ENCODE data around the gene TMEM233.
"Not testable (repeated sequence)": the region's sequence is repeated elsewhere in the genome, so short reads cannot be mapped to it uniquely, and the experiment has no call there.

Gene TMEM233

DNA sequence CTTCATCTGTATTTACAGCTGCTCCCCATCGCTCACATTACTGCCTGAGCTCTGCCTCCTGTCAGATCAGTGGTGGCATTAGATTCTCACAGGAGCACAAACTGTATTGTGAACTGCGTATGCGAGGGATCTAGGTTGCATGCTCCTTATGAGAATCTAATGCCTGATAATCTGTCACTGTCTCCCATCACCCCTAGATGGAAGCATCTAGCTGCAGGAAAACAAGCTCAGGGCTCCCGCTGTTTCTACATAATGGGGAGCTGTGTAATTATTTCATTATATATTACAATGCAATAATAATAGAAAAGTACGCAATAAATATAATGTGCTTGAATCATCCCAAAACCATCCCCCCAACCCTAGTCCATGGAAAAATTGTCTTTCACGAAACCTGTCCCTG, 64.6 kb downstream of the TMEM233 start:
- DNase-seq (ENCODE audit: low read depth): not testable (repeated sequence)

DNA sequence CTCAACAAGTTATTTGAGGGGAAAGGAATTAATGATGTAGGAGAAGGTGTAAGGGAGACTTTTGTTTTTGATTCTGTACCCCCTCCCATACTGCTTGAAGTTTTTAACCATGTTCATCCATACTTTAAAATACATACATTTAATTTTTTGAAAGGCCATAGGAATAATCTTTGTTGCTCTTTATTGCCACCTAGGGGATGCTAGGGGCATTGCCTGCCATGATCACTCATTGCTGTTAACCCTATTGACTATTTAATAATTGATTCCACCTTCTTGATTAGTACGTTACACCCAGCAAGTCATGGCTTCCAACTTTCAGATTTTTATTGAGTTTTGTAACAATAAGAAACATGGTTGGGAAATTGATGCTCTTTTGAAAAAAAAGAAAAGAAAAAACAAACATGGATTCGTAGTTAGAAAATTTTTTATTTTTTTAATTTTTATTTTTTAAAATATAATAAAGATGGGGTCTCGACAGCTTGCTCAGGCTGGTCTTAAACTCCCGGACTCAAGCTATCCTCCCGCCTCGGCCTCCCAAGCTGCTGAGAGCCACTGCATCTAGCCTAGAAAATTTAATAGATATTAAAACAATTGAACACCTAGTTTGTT, 65.8 kb downstream of the TMEM233 start:
- DNase-seq (ENCODE audit: low read depth): no peak

DNA sequence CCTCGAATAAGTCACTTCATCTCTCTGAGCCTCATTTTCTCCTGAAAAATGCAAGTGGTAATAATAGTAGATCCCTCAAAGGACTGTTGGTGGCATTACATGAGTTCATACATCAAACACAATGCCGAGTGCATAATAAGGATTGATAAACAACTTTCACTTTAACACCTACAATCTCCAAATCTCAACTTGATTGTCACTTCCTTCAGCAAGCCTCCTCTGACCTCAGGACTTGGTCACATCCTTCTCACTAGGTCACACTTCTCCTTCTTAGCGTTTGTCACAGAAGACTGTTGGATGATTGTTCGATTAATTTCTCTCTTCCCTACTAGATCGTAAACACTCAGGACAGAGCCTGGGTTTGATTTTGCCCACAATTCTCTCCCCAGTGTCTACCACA, 66.5 kb downstream of the TMEM233 start:
- no peak for DNase-seq (ENCODE audit: low read depth)

DNA sequence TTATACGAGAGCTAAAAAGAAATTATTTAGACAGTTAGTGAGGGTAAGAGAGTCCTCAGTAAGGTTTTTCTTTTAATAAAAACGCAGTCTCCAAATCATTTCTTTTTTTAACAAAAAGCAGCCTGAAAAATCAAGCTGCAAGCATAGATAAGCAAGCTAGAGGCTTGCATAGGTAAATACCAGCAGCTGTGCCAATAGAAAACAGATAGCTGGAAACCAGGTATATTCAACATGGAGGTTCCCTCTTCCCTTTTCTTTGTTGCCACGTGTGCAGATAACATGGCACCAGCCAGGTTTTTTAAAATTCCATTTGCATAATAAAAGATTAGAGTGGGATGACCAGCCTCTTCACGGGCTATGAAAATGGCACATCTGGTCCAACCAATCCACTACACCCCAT, 68.3 kb downstream of the TMEM233 start:
- DNase-seq (ENCODE audit: low read depth): no peak

DNA sequence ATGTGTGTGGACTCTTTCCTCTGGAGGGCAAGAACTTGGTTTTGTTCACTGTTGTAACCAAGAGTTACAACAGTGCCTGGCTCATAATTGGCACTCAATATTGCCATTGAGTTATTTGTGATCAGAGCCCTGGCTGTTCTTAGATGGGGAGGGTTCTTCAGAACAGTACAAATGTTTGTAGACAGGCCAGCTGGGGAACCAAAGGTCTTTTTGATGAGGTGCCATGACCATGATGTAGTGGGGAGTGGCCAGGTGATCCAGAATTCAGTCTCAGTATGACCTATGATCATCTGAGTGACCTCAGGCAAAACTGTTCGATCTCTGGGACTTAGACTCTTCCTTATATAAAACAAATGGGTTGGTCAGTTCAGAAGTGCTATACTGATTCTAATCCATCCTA, 71.1 kb downstream of the TMEM233 start:
- DNase-seq (ENCODE audit: low read depth): no peak

DNA sequence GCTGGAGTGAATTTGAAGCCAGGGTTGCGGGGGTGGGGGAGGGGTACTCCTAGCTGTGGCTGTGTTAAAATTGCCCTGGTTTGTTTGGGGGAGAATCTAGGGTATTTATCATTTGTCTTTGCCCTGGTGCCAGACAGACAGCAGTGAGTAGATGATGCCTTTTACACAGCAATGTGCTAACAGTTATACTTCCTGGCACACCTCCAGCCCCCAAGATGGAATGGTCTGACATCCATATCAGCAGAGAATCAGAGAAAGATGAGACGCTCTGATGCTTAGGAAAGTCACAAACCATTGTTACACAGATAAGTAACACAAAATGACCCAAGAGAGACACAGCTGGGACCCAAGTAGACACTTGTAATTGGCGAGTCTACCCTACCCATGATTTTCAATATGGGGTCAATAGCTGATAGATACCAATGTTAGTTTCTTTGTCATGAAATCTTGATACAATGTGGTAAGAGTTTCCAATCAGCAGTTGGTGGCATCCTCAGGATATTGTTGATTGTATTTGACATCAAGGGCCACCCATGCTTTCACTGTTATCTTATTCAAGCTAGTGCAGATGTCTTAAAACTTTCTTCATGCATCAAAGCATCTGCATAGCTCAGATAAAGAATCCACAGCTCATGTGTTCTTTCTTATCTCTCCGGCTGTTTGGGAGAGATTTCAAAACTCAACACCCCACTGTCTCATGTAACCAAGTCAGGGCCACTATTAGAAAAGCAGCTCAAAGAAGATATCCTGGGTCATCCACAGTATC, 71.8 kb downstream of the TMEM233 start:
- DNase-seq (ENCODE audit: low read depth): peak; percentile 93

- DNase-seq (ENCODE audit: low read depth): no peak
Observed at GRCh38 chr12:119666226-119666795, 72.7 kb downstream of the TMEM233 start.

- DNase-seq (ENCODE audit: low read depth): no peak
Observed at GRCh38 chr12:119666900-119667576, 73.5 kb downstream of the TMEM233 start.

DNA sequence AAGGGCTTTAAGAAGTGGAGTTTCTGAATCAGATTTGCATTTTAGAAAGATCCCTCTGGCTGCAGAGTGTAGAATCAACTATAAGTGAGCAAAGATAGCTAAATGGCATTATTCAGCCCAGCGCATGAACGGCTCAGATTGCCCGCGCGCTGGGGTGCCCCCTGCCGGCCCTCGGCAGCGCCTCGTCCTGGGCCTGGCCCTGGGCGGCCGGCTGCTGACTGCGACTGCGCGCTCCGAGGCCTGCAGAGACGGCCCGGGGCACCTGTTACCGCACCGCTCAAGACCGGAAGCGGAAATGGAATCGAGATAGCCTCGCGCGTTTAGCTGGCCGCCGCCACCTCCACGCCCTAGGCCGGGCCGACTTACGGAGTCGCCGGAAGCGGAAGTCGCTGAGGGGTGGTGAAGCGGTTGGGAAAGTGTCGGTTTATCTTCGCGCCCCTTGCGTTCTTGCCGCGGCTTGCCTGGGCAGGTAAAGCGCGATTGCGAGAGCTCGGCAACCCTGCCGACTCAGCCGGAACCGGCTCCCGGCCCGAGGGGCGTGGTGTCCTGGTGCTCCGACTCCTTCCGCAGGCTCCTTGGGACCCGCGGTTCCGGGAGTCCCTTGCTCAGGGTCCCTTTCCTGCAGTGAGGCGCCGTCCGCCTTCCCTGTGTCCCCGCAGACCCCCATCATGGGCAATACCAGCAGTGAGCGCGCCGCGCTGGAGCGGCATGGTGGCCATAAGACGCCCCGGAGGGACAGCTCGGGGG, 74.2 kb downstream of the TMEM233 start, which contains the start of gene PRKAB1:
Gene PRKAB1, plus strand, starts transcription at position 557 of the 747 bp plus-strand sequence. Its CDS starts 112 bp downstream, at position 669.
- DNase-seq (ENCODE audit: low read depth): peak; percentile 98

DNA sequence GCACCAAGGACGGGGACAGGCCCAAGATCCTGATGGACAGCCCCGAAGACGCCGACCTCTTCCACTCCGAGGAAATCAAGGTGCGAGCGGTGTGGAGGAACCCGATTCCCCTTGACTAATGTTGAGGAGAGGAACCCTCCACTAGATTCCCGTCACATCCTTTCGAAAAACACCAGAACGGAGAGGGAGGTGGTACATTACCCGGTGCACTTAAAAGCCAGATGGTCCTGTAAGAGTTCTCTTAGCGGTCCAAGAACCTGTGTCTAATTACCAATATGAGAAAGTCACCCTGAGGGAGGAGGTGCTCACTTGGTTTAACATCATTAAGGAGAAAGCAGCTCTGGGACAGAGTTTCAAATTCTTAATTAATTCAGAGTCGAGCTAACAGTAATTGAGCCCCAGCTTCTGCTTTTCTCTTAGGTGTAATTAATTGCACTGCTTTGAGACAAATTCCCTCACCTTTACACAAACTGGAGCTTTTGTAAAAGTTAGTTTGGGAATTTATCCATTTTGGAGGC, 74.8 kb downstream of the TMEM233 start:
- DNase-seq (ENCODE audit: low read depth): no peak

GRCh38 chr12:119669744-119670472, 76.3 kb downstream of the TMEM233 start:
- DNase-seq (ENCODE audit: low read depth): no peak

- DNase-seq (ENCODE audit: low read depth): no peak
Observed at GRCh38 chr12:119671070-119671469, 77.5 kb downstream of the TMEM233 start.

DNA sequence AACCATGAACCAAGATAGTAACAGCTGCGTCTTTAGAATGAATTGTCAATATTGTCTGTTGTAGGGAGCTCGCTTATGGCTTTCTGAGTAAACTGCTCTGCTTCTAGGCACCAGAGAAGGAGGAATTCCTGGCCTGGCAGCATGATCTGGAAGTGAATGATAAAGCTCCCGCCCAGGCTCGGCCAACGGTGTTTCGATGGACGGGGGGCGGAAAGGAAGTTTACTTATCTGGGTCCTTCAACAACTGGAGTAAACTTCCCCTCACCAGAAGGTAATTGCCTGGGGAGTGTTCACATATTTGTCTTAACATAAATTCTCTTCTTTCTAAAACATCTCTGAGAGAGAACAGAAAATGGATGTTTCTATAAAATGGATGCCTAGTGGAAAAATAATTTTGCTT, 78.6 kb downstream of the TMEM233 start:
- peak; percentile 57 for DNase-seq (ENCODE audit: low read depth)

- no peak for DNase-seq (ENCODE audit: low read depth)
Observed at GRCh38 chr12:119673634-119674033, 80.1 kb downstream of the TMEM233 start.

GRCh38 chr12:119674560-119674959, 81.0 kb downstream of the TMEM233 start:
- DNase-seq (ENCODE audit: low read depth): no peak

GRCh38 chr12:119676022-119676421, 82.4 kb downstream of the TMEM233 start:
- no peak for DNase-seq (ENCODE audit: low read depth)

DNA sequence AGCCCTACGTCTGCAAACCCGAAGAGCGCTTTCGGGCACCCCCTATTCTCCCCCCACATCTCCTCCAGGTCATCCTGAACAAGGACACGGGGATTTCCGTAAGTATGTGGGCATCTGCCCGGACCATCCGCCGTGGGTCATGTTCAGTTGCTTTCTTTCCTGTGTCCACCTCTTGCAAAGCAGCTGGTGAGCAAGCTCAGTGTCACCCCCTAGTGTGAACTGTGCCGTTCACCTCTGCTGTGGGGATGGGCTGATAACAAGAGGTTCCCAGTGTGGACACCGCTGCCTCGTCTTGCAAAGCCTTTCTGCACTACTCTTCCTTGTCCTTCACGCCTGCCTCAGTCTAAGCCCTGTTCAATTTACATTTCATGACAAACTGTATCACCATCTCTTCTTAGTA, 83.0 kb downstream of the TMEM233 start:
- no peak for DNase-seq (ENCODE audit: low read depth)

DNA sequence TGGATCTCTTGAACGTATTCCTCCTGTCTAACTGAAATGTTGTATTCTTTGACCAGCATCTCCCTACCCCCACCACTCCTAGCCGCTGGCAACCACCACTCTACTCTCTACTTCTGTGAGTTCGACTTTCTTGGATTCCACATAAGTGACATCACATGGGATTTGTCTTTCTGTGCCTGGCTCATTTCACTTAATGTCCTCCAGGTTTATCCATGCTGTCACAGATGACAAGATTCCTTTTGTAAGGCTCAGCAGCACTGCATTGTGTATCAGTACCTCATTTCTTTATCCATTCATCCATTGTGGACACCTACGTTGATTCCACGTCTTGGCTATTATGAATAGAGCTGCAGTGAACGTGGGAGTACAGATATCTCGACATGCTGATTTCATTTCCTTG, 84.9 kb downstream of the TMEM233 start:
- DNase-seq (ENCODE audit: low read depth): no peak

GRCh38 chr12:119679081-119679480, 85.5 kb downstream of the TMEM233 start:
- DNase-seq (ENCODE audit: low read depth): no peak

DNA sequence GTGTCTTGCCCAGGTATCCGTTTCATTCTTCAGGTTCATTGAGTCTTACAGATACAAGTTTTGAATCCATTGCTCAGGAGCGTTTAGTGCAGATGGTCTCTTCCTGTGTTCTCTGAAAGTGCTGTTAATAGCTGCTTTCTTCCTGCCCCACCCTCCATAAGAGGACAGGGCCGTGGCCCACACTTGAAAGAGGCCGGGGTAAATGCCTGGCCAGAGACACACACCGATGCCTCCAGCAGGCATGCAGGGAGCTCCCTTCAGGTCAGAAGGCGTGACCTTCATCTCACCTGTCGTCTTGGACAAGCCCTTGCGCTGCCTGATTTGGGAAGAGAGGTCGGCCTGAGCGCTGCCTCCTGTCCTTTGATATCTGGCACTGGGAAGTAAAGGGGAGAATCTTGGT, 85.9 kb downstream of the TMEM233 start:
- DNase-seq (ENCODE audit: low read depth): no peak

GRCh38 chr12:119681111-119681510, 87.5 kb downstream of the TMEM233 start:
- no peak for DNase-seq (ENCODE audit: low read depth)
